Dermis microvascular lymphatic vessel endothelial cell (primary cell): ENCODE results near the gene LMAN2. TPM values are rescaled to one million over a fixed set of nuclear protein-coding genes. Genes with fewer than 3 reads are reported as not detected.
"Not testable (repeated sequence)": the region's sequence is repeated elsewhere in the genome, so short reads cannot be mapped to it uniquely, and the experiment has no call there.

Experiments used
- DNase-seq, 2 donors: peaks; one replicate each; pipeline versions ENCODE4 v3.0.0 to v3.0.0-alpha.2; 2010; ENCODE audit warnings: low read depth in 2 of 2
- total RNA-seq: library from RNA; depleted of rRNA; stranded (reverse); fragments of >200 nt; gene quantifications from 2 replicates; pipeline ENCODE4 v1.2.1, GENCODE V29; 2014

Gene LMAN2
- total RNA-seq, 1 donor from 2014 or later: 311 TPM

- DNase-seq: no peak
Observed at GRCh38 chr5:177307544-177308363, 43.7 kb downstream of the LMAN2 start.

GRCh38 chr5:177306674-177307543 is 44.6 kb downstream of the LMAN2 start:
- DNase-seq: peak; percentile 62 to 70

DNA sequence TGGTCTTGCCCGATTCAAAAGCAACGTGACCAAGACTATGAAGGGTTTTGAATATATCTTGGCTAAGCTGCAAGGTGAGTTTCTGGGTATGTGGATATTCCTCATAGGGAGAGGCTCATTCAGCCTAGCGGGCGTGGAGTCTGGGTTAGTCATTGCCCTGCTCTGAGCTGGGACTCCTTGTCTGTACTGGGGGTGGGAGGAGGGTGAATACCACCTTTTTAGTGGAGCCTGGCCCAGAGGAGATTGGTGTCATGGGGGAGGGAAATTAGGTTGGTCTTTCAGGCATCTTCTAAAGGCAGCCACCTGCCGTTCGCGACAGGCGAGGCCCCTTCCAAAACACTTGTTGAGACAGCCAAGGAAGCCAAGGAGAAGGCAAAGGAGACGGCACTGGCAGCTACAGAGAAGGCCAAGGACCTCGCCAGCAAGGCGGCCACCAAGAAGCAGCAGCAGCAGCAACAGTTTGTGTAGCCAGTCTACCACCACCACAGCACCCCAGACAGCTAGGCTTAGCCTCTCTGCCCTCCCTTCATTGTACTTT is 45.3 kb downstream of the LMAN2 start:
- not testable (repeated sequence) for DNase-seq

- DNase-seq: peak in 1 of 2 donors; percentile 53
Observed at GRCh38 chr5:177304392-177305119, 46.9 kb downstream of the LMAN2 start.

GRCh38 chr5:177303925-177304391 is 47.5 kb downstream of the LMAN2 start:
- DNase-seq: peak in 1 of 2 donors; percentile 26

DNA sequence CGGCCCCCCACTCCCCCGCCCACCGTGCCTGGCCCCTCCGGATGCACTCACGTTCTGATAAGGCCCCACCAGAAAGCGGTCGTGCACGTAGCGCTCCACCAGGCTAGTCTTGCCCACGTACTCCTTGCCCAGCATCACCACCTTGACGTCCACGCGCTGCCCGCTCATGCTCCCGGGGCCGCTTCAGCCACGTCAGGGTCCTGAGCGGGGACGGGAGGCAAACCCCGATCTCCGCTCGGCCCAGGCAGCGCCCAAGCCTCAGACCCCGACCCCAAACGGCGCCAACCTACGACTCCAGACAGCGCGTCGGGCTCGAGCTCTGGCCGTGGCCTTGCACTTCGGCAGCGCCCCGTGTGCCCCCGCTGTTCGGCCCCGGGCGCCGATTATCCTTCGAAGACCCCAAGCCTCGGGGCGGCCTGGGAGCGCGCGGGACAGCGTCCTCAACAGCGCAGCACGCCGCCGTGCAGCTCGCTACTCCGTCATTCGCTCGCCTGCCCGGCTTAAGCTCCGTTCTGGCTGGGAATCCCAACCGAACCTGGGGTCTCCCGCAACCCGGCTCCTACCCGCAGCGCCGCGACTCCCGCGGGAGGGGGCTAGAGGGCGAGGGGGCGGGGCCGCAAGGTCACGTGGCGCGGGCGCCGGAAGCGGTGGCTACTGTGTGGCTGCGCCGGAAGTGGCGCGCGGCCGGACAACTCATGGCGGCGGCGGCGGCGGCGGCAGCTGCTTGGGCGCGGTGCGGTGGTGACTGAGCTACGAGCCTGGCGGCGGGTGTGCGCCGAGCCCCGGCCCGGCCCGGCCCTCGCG is 48.1 kb downstream of the LMAN2 start, which contains the start of the genes PRELID1 and RAB24:
PRELID1 (plus strand) TSS at position 679 of the 804 bp plus-strand sequence. CDS start 187 bp downstream, outside the sequence.
RAB24 (minus strand) TSS at position 599 of the 804 bp plus-strand sequence; CDS start at position 168, 431 bp downstream.
- DNase-seq: peak; percentile 47 to 87

- DNase-seq: no peak
Observed at GRCh38 chr5:177302354-177303110, 48.9 kb downstream of the LMAN2 start.

DNA sequence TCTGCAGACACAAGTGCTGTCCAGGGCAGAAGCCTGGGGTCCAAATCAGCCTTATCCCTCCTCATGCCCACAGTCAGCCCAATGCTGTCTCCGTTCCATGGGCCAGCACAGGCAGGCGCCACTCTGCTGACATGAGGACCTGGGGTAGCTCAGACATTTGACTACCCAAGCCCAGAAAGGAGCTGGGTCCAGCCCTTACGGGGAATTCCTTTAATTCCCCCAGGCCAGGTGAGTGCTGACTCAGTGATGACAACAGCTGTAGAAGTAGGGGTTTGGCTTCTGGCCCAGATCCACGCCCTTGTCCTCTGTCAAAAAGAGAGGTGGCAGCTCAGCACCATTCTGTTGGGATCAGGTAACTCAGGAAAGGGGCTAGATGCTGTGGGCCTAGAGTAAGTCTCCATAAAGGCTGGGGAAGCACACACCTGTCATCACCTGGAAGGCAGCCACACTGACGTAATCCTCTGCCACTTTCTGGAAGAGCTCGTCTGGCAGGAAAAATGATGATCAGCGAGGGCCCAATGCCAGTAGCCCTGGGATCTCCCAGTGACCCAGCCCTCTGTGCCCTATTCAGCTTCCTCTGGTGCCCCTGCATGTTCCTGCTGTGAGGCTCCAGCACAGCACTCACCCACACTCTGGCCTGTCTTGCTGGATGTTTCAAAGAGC is 49.8 kb downstream of the LMAN2 start:
- DNase-seq: peak in 1 of 2 donors; percentile 39

- DNase-seq: no peak
Observed at GRCh38 chr5:177300951-177301350, 50.5 kb downstream of the LMAN2 start.

DNA sequence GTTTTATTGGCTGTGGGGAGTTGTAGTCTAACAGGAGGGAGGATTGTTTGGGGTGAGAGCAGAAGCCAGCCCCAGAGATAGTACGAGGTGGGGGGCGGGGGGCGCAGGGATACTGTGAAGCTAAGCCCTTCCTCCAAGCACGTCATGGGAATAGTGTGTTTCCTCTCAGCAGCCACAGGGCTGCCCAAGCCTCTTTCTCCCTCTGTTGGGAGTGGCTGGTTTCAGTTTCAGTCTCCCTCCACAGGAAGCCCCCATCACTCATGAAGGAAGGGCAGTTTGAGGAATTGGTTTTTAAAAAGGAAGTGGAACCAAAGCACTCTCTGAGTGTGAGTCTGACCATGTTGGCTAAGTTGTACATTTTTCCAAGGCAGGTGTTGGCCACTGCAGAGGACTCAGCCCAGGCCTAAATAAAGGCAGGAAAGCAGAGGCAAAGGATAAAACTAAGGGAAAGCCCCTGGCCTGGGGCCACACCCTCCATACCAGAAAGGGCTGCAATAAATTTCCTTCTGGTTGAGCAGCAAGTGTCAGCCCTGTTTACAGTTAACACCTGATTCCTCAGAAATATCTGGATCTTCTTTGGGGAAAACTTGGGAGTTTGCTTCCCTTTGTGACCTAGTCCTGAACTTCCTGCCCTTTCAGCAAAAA is 51.1 kb downstream of the LMAN2 start:
- peak; percentile 92 for DNase-seq

DNA sequence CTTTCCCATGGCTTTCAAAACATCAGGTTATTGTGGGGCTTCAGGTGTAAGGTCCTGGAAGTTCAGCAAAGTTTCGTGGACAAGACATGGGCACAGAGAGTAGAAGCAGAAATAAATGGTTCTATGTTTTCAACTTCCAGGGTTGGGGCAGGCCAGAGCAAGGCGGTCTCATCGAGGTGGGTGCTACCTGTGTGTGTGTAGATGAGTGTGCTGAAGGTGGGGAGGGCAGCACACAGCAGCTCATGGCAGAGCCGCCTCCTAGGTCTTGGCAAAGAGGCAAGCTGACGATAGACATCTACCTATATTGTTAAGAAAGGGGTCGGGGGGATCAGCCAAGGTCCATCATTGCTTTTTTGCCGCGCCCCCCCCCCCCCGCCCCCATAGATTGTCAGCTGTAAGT is 51.8 kb downstream of the LMAN2 start:
- DNase-seq: no peak

DNA sequence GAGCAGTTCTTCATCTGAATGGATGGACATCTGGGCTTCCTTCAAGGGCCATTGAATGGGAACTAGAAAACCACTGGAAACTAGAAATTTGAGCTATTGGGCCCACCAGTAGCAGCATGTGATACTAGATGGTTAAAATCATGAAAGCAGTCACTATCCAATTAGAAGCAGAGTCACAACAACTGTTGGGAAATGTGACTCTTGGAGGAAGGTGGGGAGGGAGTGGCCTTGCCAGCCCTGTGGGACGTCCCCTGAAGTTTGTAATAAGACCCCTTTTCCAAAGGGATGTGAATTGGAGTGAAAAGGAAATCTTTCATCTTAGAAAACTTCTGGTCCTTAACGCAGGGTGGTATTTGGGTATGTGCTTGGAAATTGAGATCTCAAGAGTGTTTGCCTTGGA is 53.5 kb downstream of the LMAN2 start:
- DNase-seq: no peak

GRCh38 chr5:177296581-177296980 is 54.9 kb downstream of the LMAN2 start:
- peak in 1 of 2 donors; percentile 64 for DNase-seq

- DNase-seq: no peak
Observed at GRCh38 chr5:177295924-177296323, 55.5 kb downstream of the LMAN2 start.

- DNase-seq: no peak
Observed at GRCh38 chr5:177294632-177295031, 56.8 kb downstream of the LMAN2 start.

DNA sequence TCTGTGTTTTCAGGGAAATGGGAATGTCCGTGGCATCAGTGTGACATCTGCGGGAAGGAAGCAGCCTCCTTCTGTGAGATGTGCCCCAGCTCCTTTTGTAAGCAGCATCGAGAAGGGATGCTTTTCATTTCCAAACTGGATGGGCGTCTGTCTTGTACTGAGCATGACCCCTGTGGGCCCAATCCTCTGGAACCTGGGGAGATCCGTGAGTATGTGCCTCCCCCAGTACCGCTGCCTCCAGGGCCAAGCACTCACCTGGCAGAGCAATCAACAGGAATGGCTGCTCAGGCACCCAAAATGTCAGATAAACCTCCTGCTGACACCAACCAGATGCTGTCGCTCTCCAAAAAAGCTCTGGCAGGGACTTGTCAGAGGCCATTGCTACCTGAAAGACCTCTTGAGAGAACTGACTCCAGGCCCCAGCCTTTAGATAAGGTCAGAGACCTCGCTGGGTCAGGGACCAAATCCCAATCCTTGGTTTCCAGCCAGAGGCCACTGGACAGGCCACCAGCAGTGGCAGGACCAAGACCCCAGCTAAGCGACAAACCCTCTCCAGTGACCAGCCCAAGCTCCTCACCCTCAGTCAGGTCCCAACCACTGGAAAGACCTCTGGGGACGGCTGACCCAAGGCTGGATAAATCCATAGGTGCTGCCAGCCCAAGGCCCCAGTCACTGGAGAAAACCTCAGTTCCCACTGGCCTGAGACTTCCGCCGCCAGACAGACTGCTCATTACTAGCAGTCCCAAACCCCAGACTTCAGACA is 57.5 kb downstream of the LMAN2 start:
- DNase-seq: no peak

DNA sequence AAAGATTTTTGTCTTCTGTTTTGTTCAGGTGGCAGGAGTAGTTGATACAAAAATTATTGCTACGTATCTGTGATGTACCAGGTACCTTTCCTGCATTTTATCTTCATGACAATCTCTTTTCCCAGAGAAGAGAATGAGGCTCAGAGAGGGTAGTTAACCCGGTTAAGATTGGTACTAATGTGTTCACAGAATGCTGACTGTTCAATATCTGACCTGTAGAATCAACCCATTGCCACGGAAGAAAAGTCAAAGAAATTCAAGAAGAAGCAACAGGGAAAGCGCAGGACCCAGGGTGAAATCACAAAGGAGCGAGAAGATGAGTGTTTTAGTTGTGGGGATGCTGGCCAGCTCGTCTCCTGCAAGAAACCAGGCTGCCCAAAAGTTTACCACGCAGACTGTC is 59.7 kb downstream of the LMAN2 start:
- no peak for DNase-seq
